ACC112 (cell line): ENCODE measurements around the gene PRPF8.
A peak's percentile ranks its signal among the peaks of the same experiment; 100 is the strongest.

Source experiments
- H2AFZ ChIP-seq: fragments of 200-600 bp; sonication (generic); one replicate; pipeline ENCODE4 v1.6.0; 2017; ENCODE audit warnings: antibody characterized with exemption, low read length; ENCODE audit not compliant: unreplicated experiment
- H3K27ac ChIP-seq: fragments of 200-600 bp; sonication (generic); 2 replicates; pipeline ENCODE4 v1.5.1; 2014; ENCODE audit warnings: low read depth, mild to moderate bottlenecking, antibody characterized with exemption, low read length, moderate library complexity
- H3K27me3 ChIP-seq: fragments of 200-600 bp; sonication (generic); 2 replicates; pipeline ENCODE4 v1.6.1; 2014; ENCODE audit warnings: mild to moderate bottlenecking, antibody characterized with exemption, low read length, moderate library complexity, mixed read lengths; ENCODE audit not compliant: insufficient read depth
- H3K36me3 ChIP-seq: fragments of 200-600 bp; sonication (generic); 2 replicates; pipeline ENCODE4 v1.6.1; 2016; ENCODE audit warnings: mild to moderate bottlenecking, antibody characterized with exemption, low read length, moderate library complexity, mixed read lengths; ENCODE audit not compliant: insufficient read depth
- H3K4me1 ChIP-seq: fragments of 200-600 bp; sonication (generic); one replicate; pipeline ENCODE4 v1.6.1; 2016; ENCODE audit warnings: low read length, mixed read lengths; ENCODE audit not compliant: insufficient read depth, unreplicated experiment, control insufficient read depth
- H3K4me3 ChIP-seq: fragments of 200-600 bp; sonication (generic); 2 replicates; pipeline ENCODE4 v1.5.1; 2014; ENCODE audit warnings: mild to moderate bottlenecking, low read depth, low read length
- H3K79me2 ChIP-seq: fragments of 200-600 bp; sonication (generic); one replicate; pipeline ENCODE4 v1.6.0; 2016; ENCODE audit warnings: low read length; ENCODE audit not compliant: control insufficient read depth, unreplicated experiment, insufficient read depth

The PRPF8 gene

DNA sequence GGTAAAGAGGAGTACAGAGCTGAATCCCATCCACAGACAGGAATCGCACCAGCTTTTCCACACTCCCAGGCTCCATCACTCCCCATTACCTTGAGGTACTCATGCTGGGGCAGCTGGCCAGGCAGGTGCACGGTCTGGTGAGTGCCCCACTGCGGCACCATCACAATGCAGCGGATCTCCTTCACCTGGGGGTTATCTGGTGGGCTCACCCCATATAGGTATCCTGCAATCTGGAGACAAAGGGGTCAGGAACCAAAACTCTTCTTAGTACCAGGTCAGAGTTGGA is 33.2 kb downstream of the PRPF8 start:
- H3K4me3 ChIP-seq: no peak overlapping the region
- no peak overlapping the region for H2AFZ ChIP-seq
- H3K27me3 ChIP-seq: no peaks in the 10 kb centered on the region
- peaks cover 14% of the 10 kb centered on the region for H3K4me1 ChIP-seq
- H3K27ac ChIP-seq: no peak overlapping the region
- no peaks in the 10 kb centered on the region for H3K79me2 ChIP-seq
- H3K36me3 ChIP-seq: peaks cover 38% of the 10 kb centered on the region

DNA sequence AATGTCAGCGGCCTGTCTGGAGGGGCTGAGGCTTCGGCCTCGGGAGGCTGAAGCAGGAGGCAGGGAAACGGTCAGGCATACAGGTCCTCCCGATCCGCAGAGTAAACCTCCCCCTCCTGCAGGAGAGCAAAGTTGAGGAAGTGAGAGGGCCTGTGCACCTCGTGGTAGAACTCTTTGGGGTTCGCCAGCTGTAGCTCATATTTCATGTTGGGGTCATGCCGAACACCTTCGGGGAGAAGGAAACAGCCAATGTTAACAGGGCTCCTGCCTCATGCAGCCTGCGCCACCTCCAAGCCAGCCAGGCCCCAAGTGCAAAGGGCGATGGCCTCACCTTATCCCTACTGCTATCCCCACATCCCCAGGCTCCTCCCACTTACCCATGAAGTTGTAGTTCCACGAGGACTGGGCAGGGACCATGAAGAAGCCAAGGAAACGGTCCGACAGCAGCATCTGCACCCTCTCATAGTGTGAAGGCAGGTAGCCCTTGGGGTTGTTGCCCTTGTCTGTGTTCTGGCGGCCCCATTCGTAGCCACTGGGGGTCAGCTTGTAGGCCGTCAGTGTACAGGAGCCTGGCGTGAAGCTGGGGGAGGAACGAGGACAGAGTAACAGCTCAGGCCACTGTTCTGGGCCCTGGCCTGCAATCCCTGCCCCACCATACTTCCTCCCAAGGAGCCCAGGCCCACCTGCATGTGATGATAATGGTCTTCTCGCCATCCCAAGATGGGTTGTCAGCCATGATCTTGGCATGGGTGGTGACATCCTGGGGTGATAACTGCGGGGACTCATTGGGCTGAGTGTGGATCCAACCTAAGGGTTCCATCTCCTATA is 33.7 kb downstream of the PRPF8 start:
- no peaks in the 10 kb centered on the region for H3K27me3 ChIP-seq
- no peak overlapping the region for H2AFZ ChIP-seq
- H3K79me2 ChIP-seq: no peaks in the 10 kb centered on the region
- peaks cover 34% of the 10 kb centered on the region for H3K36me3 ChIP-seq
- no peak overlapping the region for H3K4me3 ChIP-seq
- no peak overlapping the region for H3K27ac ChIP-seq
- peaks cover 14% of the 10 kb centered on the region for H3K4me1 ChIP-seq

DNA sequence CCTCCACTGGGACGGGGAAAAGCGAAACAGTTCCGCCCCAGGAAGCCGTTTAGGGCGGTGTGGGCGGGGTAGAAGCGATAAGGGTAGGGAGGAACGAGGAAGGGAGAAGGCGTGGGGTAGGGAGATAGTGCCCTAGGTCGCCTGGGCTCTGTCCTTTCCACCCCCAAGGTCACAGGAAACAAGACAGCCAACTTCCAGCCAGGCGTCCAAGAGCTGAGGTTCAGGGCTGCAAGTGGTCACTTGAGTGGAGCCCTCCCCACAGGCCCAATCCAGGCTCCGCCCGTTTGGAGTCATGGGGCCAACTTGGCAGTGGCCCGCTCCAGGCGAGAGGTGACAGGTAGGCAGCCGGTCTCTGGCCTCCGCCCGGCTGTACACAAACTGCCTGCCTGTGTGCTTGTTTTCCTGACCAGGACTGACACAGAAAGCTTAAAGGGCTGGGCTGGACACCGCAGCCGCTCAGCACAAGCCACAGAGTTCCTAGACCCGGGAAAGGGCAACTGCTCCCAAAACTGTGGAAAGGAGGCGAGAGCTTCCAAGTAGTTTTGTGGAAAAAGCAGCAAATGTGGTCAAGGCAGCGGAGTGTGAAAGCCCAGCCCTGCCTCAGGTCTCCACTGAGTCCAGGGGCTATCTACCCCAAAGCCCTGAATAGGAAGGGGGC is 34.7 kb downstream of the PRPF8 start, which contains the start of gene RILP:
Gene RILP, minus strand, starts transcription at position 23 of the 658 bp plus-strand sequence. CDS start 62 bp downstream, outside the sequence.
- Histone ChIP-seq H3K27me3 (no peaks in the 10 kb centered on the region), H3K4me3 (peak within 1 kb of the TSS; percentile 90), H3K27ac (peak within 1 kb of the TSS; percentile 68; the same call in 1 of the 2 replicates), H3K4me1 (peaks cover 14% of the 10 kb centered on the region), H3K36me3 (peaks cover 31% of the 10 kb centered on the region), H3K79me2 (no peaks in the 10 kb centered on the region), H2AFZ (peak within 1 kb of the TSS; percentile 83)

DNA sequence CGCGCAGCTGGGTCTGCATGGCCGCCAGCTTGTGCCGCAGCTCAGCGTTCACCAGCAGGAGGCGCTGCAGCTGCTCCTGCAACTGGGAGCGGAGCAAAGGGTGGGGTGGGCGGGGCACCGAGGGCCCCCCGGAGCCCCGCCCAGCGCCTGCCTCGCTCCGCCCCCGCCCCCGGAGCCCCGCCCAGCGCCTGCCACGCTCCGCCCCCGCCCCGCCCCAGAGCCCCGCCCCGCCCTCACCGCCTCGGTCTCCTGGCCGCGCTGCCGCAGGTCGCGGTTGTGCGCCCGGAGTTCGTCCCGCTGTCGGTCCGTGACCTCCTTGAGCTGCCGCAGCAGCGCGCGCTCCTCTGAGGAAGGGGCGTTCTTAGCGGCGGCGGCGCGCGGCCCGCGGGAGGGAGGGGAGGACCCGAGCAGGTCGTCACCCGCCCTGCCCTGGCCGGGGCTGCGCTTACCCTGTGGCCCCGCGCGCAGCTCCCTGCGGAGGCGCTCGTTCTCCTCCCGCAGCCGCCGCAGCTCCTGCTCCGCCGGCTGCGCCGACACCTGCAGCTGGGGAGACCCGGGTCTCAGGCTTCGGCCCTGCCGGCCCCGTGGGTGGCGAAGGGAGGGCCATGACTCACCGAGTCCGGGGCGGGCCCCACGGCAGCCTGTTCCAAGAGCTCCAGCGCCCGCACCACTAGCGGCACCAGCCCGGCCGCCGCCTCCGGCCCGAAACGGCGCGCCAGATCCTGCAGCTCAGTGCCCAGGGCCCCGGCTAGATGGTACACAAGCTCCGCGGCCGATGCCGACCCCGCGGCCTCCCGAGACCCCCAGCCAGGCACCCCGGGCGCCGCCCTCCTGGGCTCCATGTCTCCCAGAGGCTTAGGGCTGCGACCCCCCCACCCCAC is 35.5 kb downstream of the PRPF8 start:
- peak overlapping the region; percentile 68; the same call in 1 of the 2 replicates for H3K27ac ChIP-seq
- peak overlapping the region; percentile 90 for H3K4me3 ChIP-seq
- H3K79me2 ChIP-seq: no peaks in the 10 kb centered on the region
- peaks cover 20% of the 10 kb centered on the region for H3K4me1 ChIP-seq
- H3K36me3 ChIP-seq: peaks cover 25% of the 10 kb centered on the region
- H3K27me3 ChIP-seq: no peaks in the 10 kb centered on the region
- peak overlapping the region; percentile 78 for H2AFZ ChIP-seq

DNA sequence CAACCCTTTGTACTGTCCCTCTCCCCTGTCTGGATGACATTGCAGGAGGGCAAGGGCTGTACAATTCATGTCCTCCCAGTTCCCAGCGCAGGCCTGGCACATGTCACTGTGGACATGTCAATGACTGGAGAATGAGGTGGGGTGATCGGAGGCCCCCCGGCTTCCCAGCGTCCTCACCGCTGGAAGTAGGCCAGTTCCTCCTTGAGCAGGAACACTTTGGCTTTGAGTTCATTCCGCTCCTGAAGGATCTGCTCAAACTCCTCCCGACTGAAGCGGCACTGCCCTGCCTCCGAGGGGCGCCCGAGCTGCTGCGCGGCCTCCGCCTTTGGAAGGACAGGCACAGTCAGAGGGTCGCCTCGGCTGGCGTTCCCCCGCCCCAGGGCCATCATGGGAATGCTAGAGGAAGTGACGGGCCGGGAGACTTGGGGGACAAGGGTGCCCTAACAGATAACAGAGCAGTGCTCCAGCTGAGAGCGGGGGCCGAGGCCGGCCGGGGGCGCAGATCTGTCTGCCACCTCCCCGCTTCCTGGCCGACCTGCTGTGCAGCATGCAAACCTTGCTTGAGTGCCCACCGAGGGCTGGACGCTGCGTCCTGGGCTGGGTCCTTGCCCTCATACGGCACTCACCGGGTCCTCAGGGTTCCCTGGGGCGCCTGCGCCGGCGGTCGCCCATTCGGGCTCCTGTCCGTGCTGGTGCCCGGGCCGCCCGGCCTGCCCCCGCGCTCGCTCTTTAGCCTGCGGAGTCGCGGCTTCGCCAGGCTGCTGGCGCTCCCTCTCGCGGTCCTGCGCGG is 36.3 kb downstream of the PRPF8 start:
- Histone ChIP-seq H3K36me3 (peaks cover 17% of the 10 kb centered on the region), H3K79me2 (no peaks in the 10 kb centered on the region), H3K4me1 (peaks cover 25% of the 10 kb centered on the region), H3K4me3 (peak overlapping the region; percentile 72), H3K27ac (no peak overlapping the region), H2AFZ (peak overlapping the region; percentile 83), H3K27me3 (no peaks in the 10 kb centered on the region)

DNA sequence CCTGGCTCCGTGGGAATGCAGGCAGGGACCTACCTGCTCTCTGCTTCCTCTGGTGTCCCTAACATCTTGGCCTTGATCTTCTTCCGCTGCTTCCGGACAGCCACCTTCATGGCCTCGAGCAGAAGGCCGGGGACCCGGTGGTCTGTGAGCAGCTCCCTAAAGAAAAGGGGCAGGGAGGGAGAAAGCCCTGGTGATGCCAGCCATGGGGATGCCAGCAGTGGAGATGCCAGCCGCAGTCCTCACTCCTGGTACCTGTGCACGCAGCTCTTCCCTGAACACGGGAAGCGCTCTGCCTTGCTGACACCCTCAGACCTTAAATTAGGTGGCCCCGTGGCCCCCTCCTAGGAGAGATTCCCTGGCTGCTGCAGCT is 36.9 kb downstream of the PRPF8 start:
- Histone ChIP-seq H3K4me1 (peaks cover 25% of the 10 kb centered on the region), H2AFZ (no peak overlapping the region), H3K27ac (no peak overlapping the region), H3K27me3 (no peaks in the 10 kb centered on the region), H3K4me3 (peak overlapping the region; percentile 72; the same call in 1 of the 2 replicates), H3K79me2 (no peaks in the 10 kb centered on the region), H3K36me3 (peaks cover 11% of the 10 kb centered on the region)

DNA sequence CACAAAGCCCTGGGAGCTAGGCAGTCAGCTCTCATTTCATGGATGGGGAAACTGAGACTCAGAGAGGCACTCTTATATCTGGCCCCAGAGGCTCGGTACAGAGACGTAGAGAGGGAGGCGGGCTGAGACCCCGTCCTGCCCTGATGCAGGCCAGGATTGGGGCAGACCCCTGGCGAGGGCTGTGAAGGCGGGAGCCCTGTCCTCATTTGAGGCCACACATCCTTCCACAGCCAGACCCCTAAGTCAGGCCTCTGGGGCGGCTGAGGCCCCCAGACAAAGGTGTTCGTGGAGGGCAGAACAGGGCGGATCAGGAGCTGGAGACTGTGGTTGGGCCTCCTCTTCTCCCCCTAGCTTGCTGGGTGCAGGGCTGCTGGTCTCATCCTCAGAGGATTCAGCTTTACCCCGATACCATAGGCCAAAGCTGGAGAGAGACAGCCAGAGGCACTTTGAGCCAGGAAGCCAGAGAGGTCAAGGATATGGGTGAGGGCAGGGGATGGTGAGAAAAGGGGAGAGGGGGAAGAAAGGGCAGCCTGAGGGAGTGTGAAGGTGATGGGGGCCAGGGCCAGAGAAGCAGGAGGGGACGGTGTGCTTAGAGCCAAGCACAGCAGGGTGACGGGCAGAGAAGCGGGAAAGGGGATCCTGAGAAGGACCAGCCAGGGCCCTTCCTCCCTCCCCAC is 38.3 kb downstream of the PRPF8 start:
- no peak overlapping the region for H2AFZ ChIP-seq
- H3K79me2 ChIP-seq: no peaks in the 10 kb centered on the region
- H3K4me3 ChIP-seq: no peak overlapping the region
- H3K4me1 ChIP-seq: peaks cover 25% of the 10 kb centered on the region
- no peak overlapping the region for H3K27ac ChIP-seq
- no peaks in the 10 kb centered on the region for H3K27me3 ChIP-seq
- H3K36me3 ChIP-seq: 0 out of 2 replicates have a peak, but pooled peaks cover 2% of the 10 kb centered on the region

DNA sequence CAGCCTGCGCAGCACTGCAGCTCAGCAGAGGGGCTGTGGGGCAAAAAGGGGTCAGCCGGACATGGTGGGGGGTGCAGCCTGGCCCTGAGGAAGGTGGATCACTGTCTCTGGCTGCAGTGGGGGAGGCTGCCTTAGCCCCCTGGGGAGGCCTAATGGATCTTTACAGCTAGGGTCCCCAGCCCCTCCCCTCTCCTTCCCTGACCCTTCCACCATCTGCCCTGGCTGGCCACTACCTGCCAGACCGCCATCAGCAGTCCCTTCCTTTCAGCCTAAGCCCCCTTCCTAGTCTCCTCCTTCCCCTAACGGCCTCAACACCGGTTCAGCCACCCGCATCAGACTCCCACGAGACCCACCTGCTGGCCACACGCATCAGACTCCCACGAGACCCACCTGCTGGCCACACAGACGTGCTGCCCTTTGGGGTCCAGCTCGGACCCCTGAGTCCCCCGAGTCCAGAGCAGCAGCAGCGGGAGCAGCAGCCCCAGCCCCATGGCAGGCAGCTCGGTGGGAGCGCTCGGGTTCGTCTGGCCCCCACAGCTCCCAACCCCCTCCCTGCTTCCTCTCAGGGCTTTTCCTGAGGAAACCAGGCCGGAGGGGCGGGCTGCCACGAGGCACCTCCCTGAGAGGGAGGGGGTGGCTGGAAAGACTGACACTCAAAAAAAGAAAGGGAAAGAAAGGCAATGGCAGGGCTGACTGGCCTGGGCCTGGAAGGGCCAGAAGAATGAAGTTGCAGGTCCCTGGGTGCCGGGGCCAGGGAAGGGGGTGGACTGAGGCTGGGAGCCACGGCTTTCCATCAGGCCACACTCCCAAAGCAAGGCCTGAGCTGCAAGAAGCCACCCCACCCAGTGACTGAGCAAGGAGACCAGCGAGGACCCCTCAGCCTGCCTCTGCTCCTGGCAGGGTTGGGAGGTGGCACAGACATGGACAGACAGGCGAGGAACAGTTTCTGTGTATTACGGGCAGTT is 39.2 kb downstream of the PRPF8 start, which contains the start of gene SCARF1:
Gene SCARF1, minus strand, starts transcription at position 526 of the 965 bp plus-strand sequence. Its CDS starts 35 bp downstream, at position 491.
- Histone ChIP-seq H3K4me1 (peaks cover 25% of the 10 kb centered on the region), H3K27ac (no peak within 1 kb of the TSS), H3K27me3 (no peaks in the 10 kb centered on the region), H3K79me2 (no peaks in the 10 kb centered on the region), H2AFZ (no peak within 1 kb of the TSS), H3K4me3 (no peak within 1 kb of the TSS), H3K36me3 (no peaks in the 10 kb centered on the region)
